Upper lobe of left lung (tissue), 4 donors: ENCODE results near the gene TNN.

Source experiments
- CTCF ChIP-seq, 6 experiments: fragments of 450-650 bp in 4 of 6; fragments of 200-600 bp in 2 of 6; sonication (generic) in 2 of 6; IDR thresholded peaks; one replicate each; pipeline ENCODE4 v1.5.1; 2016 to 2019; ENCODE audit warnings: antibody characterized with exemption in 6 of 6
- EP300 ChIP-seq, 4 donors: sonication (generic); formaldehyde crosslinking; IDR thresholded peaks; one replicate each; pipeline ENCODE4 v1.5.1; 2017; ENCODE audit warnings: antibody characterized with exemption in 4 of 4, control low read depth in 2 of 4
- POLR2A ChIP-seq, 4 donors: fragments of 450-650 bp; IDR thresholded peaks; one replicate each; pipeline ENCODE4 v1.5.1; 2016 to 2017; ENCODE audit warnings: antibody characterized with exemption in 4 of 4, mild to moderate bottlenecking in 2 of 4
- POLR2AphosphoS5 ChIP-seq, 2 donors: sonication (generic); formaldehyde crosslinking; IDR thresholded peaks; one replicate each; pipeline ENCODE4 v1.5.1; 2017; ENCODE audit warnings: antibody characterized with exemption in 2 of 2

- TF ChIP-seq EP300 (IDR thresholded peaks at IDR 0.05), result no peak
- no peak for TF ChIP-seq CTCF (IDR thresholded peaks at IDR 0.05)
- TF ChIP-seq POLR2AphosphoS5 (IDR thresholded peaks at IDR 0.05), result no peak
- TF ChIP-seq POLR2A (IDR thresholded peaks at IDR 0.05), result no peak
Observed at GRCh38 chr1:175019524-175019923, 48.1 kb upstream of the TNN start.
